GM12878 (cell line): ENCODE results near the gene BBLN.

ENCODE experiments used
- CREB1 ChIP-seq: IDR thresholded peaks from 2 replicates; pipeline ENCODE4 v1.6.1; 2012; ENCODE audit warnings: low read depth, mild to moderate bottlenecking, inconsistent platforms
- CTCF ChIP-seq, 3 experiments: IDR thresholded peaks in 2 of 3; conservative IDR thresholded peaks in 1 of 3; 2 replicates each; pipeline ENCODE4 v1.5.1; 2011; ENCODE audit warnings: low read depth in 3 of 3, low read length in 3 of 3, mild to moderate bottlenecking in 3 of 3, control low read depth in 2 of 3, moderate library complexity in 2 of 3, inconsistent platforms in 1 of 3, mixed read lengths in 1 of 3; ENCODE audit not compliant: control insufficient read depth in 2 of 3, insufficient read depth in 1 of 3; ENCODE audit errors: extremely low read depth in 1 of 3
- EP300 ChIP-seq, 2 experiments: fragments of 150-350 bp in 1 of 2; IDR thresholded peaks; 2 replicates each; pipeline ENCODE4 v1.6.1; 2011 to 2012; ENCODE audit warnings: low read depth in 2 of 2, low read length in 2 of 2, borderline replicate concordance in 1 of 2, improper control_type of control experiment in 1 of 2, inconsistent platforms in 1 of 2; ENCODE audit not compliant: control insufficient read depth in 1 of 2
- MEF2A ChIP-seq: IDR thresholded peaks from 2 replicates; pipeline ENCODE4 v1.6.1; 2011; ENCODE audit warnings: low read depth, mild to moderate bottlenecking, low read length, moderate library complexity; ENCODE audit not compliant: insufficient read depth
- POLR2A ChIP-seq: IDR thresholded peaks from 2 replicates; pipeline ENCODE4 v1.6.1; 2011; ENCODE audit warnings: low read depth, mild to moderate bottlenecking, low read length
- RCOR1 ChIP-seq: conservative IDR thresholded peaks from 2 replicates; pipeline ENCODE4 v1.6.1; 2012; ENCODE audit warnings: low read depth, low read length, improper control_type of control experiment
- SP1 ChIP-seq: IDR thresholded peaks from one replicate; pipeline ENCODE4 v1.6.1; 2011; ENCODE audit warnings: low read depth, low read length
- ZNF24 ChIP-seq: fragments of 450-650 bp; IDR thresholded peaks from 2 replicates; pipeline ENCODE4 v1.6.1; 2017; ENCODE audit warnings: antibody characterized with exemption, mild to moderate bottlenecking

GRCh38 chr9:128162215-128163026 is 2.4 kb downstream of the BBLN start:
- TF ChIP-seq CREB1 (no peak), CTCF (IDR thresholded peaks at IDR 0.05 in 2 of 3, conservative IDR thresholded peaks at IDR 0.05 in 1 of 3; ENCODE audit: control insufficient read depth in 2 of 3, extremely low read depth in 1 of 3, insufficient read depth in 1 of 3, low read depth in 3 of 3, low read length in 3 of 3) (no peak), RCOR1 (no peak), POLR2A (peak; percentile 5; the same call in 1 of the 2 replicates), EP300 (IDR thresholded peaks at IDR 0.05; ENCODE audit: borderline replicate concordance in 1 of 2, control insufficient read depth in 1 of 2, low read depth in 2 of 2, low read length in 2 of 2) (no peak), ZNF24 (no peak), MEF2A (no peak), SP1 (no peak)
